HG02884 (cell line): ENCODE results near the gene DDIT3.

Source experiments
- ATAC-seq: cut with Tn5 transposase; IDR thresholded peaks from one replicate; pipeline ENCODE4 v1.9.1; 2021; ENCODE audit warnings: mild to moderate bottlenecking, moderate library complexity; ENCODE audit not compliant: unreplicated experiment

Gene DDIT3

DNA sequence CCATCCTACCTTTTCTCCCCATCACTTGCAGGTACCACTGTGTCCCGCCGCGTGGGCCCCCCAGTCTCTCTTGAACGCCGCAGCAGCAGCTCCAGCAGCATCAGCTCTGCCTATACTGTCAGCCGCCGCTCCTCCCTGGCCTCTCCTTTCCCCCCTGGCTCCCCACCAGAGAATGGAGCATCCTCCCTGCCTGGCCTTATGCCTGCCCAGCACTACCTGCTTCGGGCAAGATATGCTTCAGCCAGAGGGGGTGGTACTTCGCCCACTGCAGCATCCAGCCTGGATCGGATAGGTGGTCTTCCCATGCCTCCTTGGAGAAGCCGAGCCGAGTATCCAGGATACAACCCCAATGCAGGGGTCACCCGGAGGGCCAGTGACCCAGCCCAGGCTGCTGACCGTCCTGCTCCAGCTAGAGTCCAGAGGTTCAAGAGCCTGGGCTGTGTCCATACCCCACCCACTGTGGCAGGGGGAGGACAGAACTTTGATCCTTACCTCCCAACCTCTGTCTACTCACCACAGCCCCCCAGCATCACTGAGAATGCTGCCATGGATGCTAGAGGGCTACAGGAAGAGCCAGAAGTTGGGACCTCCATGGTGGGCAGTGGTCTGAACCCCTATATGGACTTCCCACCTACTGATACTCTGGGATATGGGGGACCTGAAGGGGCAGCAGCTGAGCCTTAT, 49.9 kb downstream of the DDIT3 start:
- ATAC-seq = no peak

DNA sequence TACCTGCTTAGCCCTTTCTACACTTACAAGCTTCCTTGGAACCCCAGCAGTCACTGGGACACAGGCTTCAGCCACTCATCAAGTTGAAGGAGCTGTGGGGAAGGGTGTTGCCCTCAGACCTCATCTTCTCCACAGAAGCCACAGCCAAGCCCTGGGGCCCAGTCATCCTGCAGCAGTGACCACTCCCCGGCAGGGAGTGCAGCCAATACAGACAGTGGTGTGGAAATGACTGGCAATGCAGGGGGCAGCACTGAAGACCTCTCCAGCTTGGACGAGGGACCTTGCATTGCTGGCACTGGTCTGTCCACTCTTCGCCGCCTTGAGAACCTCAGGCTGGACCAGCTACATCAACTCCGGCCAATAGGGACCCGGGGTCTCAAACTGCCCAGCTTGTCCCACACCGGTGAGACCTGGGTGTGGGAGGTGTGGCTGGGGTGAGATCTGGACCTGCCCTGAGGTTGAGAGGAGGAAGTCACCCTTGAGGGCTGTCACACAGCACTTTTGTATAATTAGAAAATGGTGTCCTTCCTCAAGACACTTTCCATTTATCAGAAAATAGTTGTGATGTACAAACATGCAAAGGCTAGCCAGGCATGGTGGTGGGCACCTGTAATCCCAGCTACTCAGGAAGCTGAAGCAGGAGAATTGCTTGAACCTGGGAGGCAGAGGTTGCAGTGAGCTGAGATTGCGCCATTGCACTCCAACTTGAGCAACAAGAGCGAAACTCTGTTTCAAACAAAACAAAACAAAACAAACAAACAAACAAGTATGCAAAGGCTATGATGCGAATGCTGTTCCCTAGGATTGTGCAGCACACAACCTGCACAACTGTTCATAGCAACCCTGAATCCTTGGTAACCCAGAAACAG, 50.8 kb downstream of the DDIT3 start:
- no peak for ATAC-seq

DNA sequence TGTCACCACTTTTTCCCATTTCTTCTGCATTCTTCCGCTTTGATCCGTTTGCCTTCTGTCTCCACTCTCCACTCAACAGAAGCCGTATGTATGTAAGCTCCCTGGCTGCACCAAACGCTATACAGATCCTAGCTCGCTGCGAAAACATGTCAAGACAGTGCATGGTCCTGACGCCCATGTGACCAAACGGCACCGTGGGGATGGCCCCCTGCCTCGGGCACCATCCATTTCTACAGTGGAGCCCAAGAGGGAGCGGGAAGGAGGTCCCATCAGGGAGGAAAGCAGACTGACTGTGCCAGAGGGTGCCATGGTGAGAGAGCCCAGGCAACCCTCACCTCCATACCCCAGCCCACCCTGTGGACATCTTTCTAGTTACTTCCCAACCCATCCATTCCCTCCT, 52.4 kb downstream of the DDIT3 start:
- ATAC-seq = no peak

DNA sequence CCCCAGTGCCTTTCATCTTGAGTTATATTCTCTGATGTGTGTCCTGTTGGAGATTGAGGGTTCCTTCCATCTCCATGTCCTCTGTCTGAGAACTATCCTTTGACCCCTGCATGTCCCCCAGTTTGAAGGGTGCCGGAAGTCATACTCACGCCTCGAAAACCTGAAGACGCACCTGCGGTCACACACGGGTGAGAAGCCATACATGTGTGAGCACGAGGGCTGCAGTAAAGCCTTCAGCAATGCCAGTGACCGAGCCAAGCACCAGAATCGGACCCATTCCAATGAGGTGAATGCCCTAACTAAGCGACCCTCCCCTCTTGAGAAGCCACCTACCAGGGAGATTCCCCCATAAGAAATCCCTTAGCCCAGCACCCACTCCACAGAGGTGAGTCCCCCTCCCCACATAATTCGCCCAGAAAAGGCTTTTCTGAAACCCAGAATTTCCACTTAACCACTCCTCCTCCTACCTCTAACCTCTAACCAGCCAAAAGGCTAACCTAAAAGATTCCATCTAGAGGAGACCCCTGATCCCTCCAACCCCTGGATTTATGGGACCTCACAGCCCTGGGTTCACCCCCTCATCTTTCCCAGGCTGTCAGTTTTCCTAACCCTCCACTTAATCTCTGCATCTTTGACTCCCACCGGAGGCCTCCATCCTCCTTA, 53.0 kb downstream of the DDIT3 start:
- no peak for ATAC-seq
